Measurements from ENCODE around the gene CCNA1.

GRCh38 chr13:36461506-36461905 lies 29.2 kb downstream of the CCNA1 start:
- TF ChIP-seq CTCF (conservative IDR thresholded peaks at IDR 0.05; ENCODE audit: low read depth, low read length) (no peak), EZH2 (IDR thresholded peaks at IDR 0.05; ENCODE audit: low read length, unreplicated experiment) (no peak)
